ENCODE measurements around the gene AHI1. TPM values are rescaled to one million over a fixed set of nuclear protein-coding genes. Genes with fewer than 3 reads are reported as not detected.
A peak's percentile ranks its signal among the peaks of the same experiment; 100 is the strongest.

Gene AHI1
- total RNA-seq, 1 experiment from 2014 or later: 22.8 TPM

DNA sequence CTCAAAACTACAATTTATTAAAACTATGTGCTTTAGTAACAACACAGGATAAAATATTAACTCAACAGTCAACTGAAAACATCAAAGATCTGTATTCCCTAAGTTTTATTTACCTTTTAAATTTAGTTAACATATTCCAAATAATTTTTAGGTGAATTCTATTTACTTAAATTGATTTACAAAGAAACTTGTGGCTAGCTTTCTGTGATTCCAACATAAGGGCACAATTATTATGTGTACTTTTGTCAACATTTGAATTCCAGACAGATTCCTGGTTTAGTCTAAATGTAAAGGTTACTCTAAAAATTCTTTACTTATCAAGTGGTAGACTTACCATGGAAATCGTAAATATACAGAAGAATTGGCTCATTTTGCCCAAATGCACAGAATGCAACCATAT lies 70.7 kb downstream of the AHI1 start:
- DNase-seq (ENCODE audit: low spot score): no peak
- H3K36me3 ChIP-seq (ENCODE audit: insufficient read depth, low read length, poor library complexity, severe bottlenecking): no peaks in the 10 kb centered on the region
- POLR2A ChIA-PET (ENCODE audit: low non-redundant PET): no interaction called here
- no peak overlapping the region for H3K27ac ChIP-seq (ENCODE audit: low read depth, low read length, poor library complexity, severe bottlenecking)
- H3K4me1 ChIP-seq (ENCODE audit: insufficient read depth, low read length, poor library complexity, severe bottlenecking): peaks cover 20% of the 10 kb centered on the region
- TF ChIP-seq CTCF (conservative IDR thresholded peaks at IDR 0.05; ENCODE audit: low read depth, low read length) (no peak), EZH2 (IDR thresholded peaks at IDR 0.05; ENCODE audit: borderline replicate concordance, low read depth, low read length, poor library complexity, severe bottlenecking) (no peak)
- no TSS peak for BruUV-seq (replicated peaks)
- H3K4me3 ChIP-seq (ENCODE audit: low read depth, low read length, poor library complexity, severe bottlenecking): no peak overlapping the region
- CTCF ChIA-PET: no interaction called here
- H3K9me3 ChIP-seq (ENCODE audit: low read depth, low read length, poor library complexity, severe bottlenecking): no peaks in the 10 kb centered on the region
- intact Hi-C loops (cut with micrococcal nuclease; ENCODE audit: unreplicated experiment): no loop called here
- H3K27me3 ChIP-seq (replicated peaks; ENCODE audit: insufficient read depth, low read depth, low read length, poor library complexity): no peaks in the 10 kb centered on the region

- Histone ChIP-seq H3K4me3 (ENCODE audit: low read depth, low read length, poor library complexity, severe bottlenecking) (no peak overlapping the region), H3K9me3 (ENCODE audit: low read depth, low read length, poor library complexity, severe bottlenecking) (no peaks in the 10 kb centered on the region), H3K36me3 (ENCODE audit: insufficient read depth, low read length, poor library complexity, severe bottlenecking) (no peaks in the 10 kb centered on the region), H3K27ac (ENCODE audit: low read depth, low read length, poor library complexity, severe bottlenecking) (no peak overlapping the region), H3K4me1 (ENCODE audit: insufficient read depth, low read length, poor library complexity, severe bottlenecking) (peaks cover 20% of the 10 kb centered on the region), H3K27me3 (replicated peaks; ENCODE audit: insufficient read depth, low read depth, low read length, poor library complexity) (no peaks in the 10 kb centered on the region)
- ChIA-PET POLR2A (ENCODE audit: low non-redundant PET) (no interaction called here), CTCF (no interaction called here)
- BruUV-seq (replicated peaks): no TSS peak
- no peak for TF ChIP-seq CTCF (conservative IDR thresholded peaks at IDR 0.05; ENCODE audit: low read depth, low read length)
- TF ChIP-seq EZH2 (IDR thresholded peaks at IDR 0.05; ENCODE audit: borderline replicate concordance, low read depth, low read length, poor library complexity, severe bottlenecking): no peak
- intact Hi-C loops (cut with micrococcal nuclease; ENCODE audit: unreplicated experiment): no loop called here
- no peak for DNase-seq (ENCODE audit: low spot score)
Observed at GRCh38 chr6:135424385-135424784, 73.2 kb downstream of the AHI1 start.

- no peaks in the 10 kb centered on the region for H3K9me3 ChIP-seq (ENCODE audit: low read depth, low read length, poor library complexity, severe bottlenecking)
- H3K27me3 ChIP-seq (replicated peaks; ENCODE audit: insufficient read depth, low read depth, low read length, poor library complexity): no peaks in the 10 kb centered on the region
- H3K4me1 ChIP-seq (ENCODE audit: insufficient read depth, low read length, poor library complexity, severe bottlenecking): peaks cover 20% of the 10 kb centered on the region
- ChIA-PET CTCF (no interaction called here), POLR2A (ENCODE audit: low non-redundant PET) (no interaction called here)
- no TSS peak for BruUV-seq (replicated peaks)
- peak; percentile 72 for DNase-seq (ENCODE audit: low spot score)
- H3K27ac ChIP-seq (ENCODE audit: low read depth, low read length, poor library complexity, severe bottlenecking): no peak overlapping the region
- intact Hi-C loops (cut with micrococcal nuclease; ENCODE audit: unreplicated experiment): loop anchor here (2.0 kb wide), 1 partner anchor 279 kb away; no protein-coding TSS in a partner anchor
- H3K36me3 ChIP-seq (ENCODE audit: insufficient read depth, low read length, poor library complexity, severe bottlenecking): no peaks in the 10 kb centered on the region
- TF ChIP-seq EZH2 (IDR thresholded peaks at IDR 0.05; ENCODE audit: borderline replicate concordance, low read depth, low read length, poor library complexity, severe bottlenecking) (no peak), CTCF (conservative IDR thresholded peaks at IDR 0.05; ENCODE audit: low read depth, low read length) (peak; percentile 75)
- no peak overlapping the region for H3K4me3 ChIP-seq (ENCODE audit: low read depth, low read length, poor library complexity, severe bottlenecking)
Observed at GRCh38 chr6:135423649-135424128, 73.9 kb downstream of the AHI1 start.
